Fibroblast of the conjunctiva (primary cell): Measurements from ENCODE around the gene TXNL1.

Experiments
- DNase-seq: peaks from one replicate; pipeline ENCODE4 v3.0.0-alpha.2; 2010; ENCODE audit warnings: low read depth

Gene TXNL1

GRCh38 chr18:56569416-56569815 lies 69.0 kb downstream of the TXNL1 start:
- DNase-seq: no peak

DNA sequence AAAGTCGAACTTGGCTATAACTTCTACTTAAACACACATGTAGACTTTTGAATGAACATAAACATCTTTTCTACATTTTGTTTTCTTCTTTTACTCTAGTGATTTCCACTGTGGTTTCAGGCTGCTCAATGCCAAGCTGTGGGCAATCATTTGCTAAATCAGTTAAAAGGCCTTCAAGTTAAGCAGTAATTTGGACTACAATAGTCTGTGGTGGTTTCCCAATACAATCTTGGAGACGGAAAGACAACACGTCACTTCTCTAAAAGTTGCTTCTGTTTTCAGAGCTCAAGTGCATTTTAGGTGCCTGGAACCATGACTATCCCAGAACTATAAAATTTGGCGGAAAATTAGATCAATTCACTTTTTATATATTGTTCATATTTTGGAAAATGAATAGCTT lies 69.4 kb downstream of the TXNL1 start:
- DNase-seq: no peak

DNA sequence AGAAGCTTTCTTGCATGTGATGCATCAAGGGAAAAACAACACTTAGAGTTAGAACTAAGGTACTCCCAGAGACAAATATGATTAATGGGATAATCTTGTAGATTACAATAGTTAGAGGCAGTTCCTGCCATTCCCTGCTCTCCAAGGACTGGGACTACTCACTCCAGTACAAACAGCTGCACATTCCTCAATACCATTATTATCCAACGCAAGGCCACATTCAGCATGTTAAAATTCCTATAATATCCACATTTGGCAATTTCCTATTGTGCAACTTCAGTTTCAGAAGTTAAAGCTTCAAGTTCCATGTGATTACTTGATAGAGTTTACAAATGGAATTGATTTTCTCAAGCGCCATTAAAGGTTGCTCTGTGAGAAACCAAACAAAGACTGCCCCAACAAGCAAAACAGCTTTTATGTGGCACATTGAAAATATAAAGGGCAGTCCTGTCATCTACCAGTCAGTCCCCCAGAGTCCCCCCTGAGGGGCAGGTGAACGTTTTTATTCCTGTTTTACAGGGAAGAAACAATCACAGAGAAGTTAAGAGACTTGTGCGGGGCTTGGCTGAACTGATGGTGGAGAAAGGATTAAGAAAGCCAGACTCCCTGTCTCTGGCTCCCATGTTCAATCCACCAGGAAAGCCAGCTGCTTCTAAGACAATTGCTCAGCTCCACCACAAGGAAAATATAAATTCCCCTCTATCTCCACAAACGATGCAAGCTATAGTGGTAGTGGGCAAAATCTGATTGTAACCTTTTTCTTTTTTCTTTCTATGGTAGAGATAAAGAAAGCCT lies 72.6 kb downstream of the TXNL1 start:
- peak; percentile 55 for DNase-seq

DNA sequence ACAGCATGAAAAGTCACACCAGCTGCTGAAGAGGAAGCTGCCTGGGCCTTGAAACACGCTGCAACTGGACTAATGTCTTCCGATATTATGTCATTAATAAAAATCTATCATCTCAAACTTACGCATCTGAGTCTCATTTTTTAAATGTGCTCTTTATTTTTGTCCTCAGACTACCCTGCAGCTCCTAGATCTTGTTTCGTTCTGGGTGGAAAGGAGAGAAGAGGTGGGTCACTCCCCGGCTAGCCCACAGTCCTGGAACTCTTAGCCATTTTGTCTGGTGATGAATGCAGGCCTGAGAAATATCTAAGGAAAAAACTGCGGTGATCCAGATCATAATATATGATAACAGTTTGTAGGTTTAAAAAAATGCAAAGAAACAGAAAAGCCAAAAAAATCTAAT lies 73.3 kb downstream of the TXNL1 start:
- no peak for DNase-seq

DNA sequence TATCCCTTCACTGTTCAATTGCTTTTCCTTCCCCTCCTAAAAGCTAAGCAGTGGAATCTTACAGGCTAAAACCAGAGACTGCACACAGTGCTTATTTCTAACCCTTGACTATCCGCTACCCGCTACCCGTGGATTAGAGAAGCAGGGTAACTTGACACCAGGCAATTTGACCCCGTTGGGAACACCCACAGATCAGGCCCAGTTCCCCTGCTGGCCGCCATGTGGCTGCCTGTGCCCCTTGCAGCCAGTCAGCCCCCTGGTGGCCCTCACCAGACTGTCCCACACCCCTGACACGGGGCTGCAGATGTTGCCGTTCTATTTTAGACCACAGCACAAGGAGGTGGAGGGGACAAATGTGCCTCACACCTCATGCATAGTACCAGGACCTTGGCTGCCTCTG lies 74.8 kb downstream of the TXNL1 start:
- no peak for DNase-seq

DNA sequence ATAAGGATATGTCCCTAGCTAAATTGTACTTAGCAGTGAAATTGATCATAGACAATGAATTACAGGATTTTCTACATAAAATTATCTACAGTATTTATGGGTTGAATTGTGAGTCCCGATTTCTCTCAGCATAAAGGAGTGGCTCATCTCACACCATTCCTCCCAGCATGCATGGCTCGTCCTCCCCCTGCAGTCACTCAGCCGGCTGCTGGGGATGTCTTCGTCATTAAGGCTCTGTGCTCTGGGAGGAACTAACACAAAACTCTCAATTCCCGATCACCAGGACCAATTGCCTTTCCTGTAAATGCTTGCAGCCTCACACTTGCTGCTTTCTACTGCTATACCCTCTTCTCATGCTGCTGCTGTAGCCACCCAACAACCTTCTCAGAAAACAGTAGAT lies 75.9 kb downstream of the TXNL1 start:
- no peak for DNase-seq

GRCh38 chr18:56560992-56561391 lies 77.4 kb downstream of the TXNL1 start:
- no peak for DNase-seq

GRCh38 chr18:56559044-56559443 lies 79.3 kb downstream of the TXNL1 start:
- no peak for DNase-seq

DNA sequence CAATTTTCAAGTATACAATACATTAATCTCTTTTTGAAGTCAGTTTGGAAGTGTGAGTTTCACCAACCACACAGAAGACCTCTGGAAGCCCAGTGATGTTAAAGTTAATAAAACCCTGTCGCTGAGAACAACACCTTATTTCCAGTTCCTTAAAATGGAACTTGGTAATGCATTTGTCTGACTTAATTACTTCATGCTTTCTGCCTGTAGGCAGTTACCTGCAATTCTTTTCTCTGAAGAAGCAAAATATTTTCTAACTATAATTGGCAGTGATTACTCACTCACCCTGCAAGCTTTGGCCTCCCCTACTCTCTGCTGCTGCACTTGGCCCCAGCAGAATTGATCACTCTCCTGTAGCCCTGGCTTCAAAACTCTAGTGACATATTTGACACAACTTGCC lies 81.5 kb downstream of the TXNL1 start:
- no peak for DNase-seq

- no peak for DNase-seq
Observed at GRCh38 chr18:56550121-56550520, 88.3 kb downstream of the TXNL1 start.
